HCT116 (cell line): ENCODE results near the gene GALNT2. TPM values are rescaled to one million over a fixed set of nuclear protein-coding genes. Genes with fewer than 3 reads are reported as not detected.

ENCODE experiments used
- ATAC-seq: fragments of 200-7000 bp; cut with Tn5 transposase; 2 replicates; pipeline ENCODE4 v1.9.1; 2020; ENCODE audit warnings: mild to moderate bottlenecking, moderate library complexity
- BruUV-seq: library from RNA; stranded (reverse); fragments of 400-500 nt; replicated peaks from 2 replicates; lab custom pipeline; 2021; lab: Mats Ljungman, UMichigan
- CTCF ChIA-PET: fragments of 300-600 bp; sonication (Branson Sonifier 250); formaldehyde crosslinking; loops from one replicate; lab custom pipeline; 2021; ENCODE audit warnings: antibody characterized with exemption; lab: Charles Lee
- POLR2A ChIA-PET: fragments of 300-600, 350-600 bp; sonication (Branson Sonifier 250); formaldehyde crosslinking; loops from one replicate; lab custom pipeline; 2021; ENCODE audit warnings: antibody characterized with exemption; lab: Charles Lee
- RAD21 ChIA-PET, 2 experiments: fragments of 300-600 bp; sonication (Branson Sonifier 250); formaldehyde crosslinking; loops; one replicate each; lab custom pipeline; 2023; ENCODE audit warnings: low total read pairs in 2 of 2; ENCODE audit not compliant: uncharacterized antibody in 2 of 2, unreplicated experiment in 2 of 2, low non-redundant PET in 1 of 2; lab: Charles Lee
- DNase-seq: peaks from one replicate; pipeline ENCODE4 v3.0.0-alpha.2; 2010; ENCODE audit warnings: low read depth, low spot score
- H2AFZ ChIP-seq: fragments of 200-600 bp; shearing (Covaris generic), sonication (generic); 2 replicates; pipeline ENCODE4 v1.6.1; 2017; ENCODE audit warnings: low read depth, mixed run types, mixed read lengths, antibody characterized with exemption, low read length; ENCODE audit not compliant: poor library complexity, severe bottlenecking
- H3K27ac ChIP-seq: 2 replicates; pipeline ENCODE4 v1.5.1; 2012; ENCODE audit warnings: low read depth, low read length
- H3K27me3 ChIP-seq: fragments of 200-600 bp; sonication (generic); 2 replicates; pipeline ENCODE4 v1.6.1; 2016; ENCODE audit warnings: mixed run types, low read length, mixed read lengths; ENCODE audit not compliant: insufficient read depth
- H3K36me3 ChIP-seq, 2 experiments: fragments of 200-500 bp in 1 of 2; fragments of 200-600 bp in 1 of 2; sonication (Bioruptor generic) in 1 of 2; sonication (generic) in 1 of 2; 2 replicates each; pipeline versions ENCODE4 v1.5.1 to v1.6.1; 2014 to 2016; ENCODE audit warnings: low read length in 2 of 2, inconsistent platforms in 1 of 2, mixed read lengths in 1 of 2, mixed run types in 1 of 2; ENCODE audit not compliant: insufficient read depth in 2 of 2, control insufficient read depth in 1 of 2
- H3K4me1 ChIP-seq, 2 experiments: fragments of 200-600 bp in 1 of 2; sonication (generic) in 1 of 2; 2 replicates each; pipeline versions ENCODE4 v1.5.1 to v1.6.1; 2012 to 2017; ENCODE audit warnings: low read length in 2 of 2, inconsistent platforms in 1 of 2, mild to moderate bottlenecking in 1 of 2, mixed read lengths in 1 of 2, mixed run types in 1 of 2, moderate library complexity in 1 of 2; ENCODE audit not compliant: insufficient read depth in 2 of 2, control insufficient read depth in 1 of 2
- H3K4me2 ChIP-seq: fragments of 200-600 bp; sonication (generic); 2 replicates; pipeline ENCODE4 v1.6.1; 2017; ENCODE audit warnings: mixed run types, low read length, mixed read lengths
- H3K4me3 ChIP-seq, 2 experiments: fragments of 200-600 bp in 1 of 2; sonication (generic) in 1 of 2; replicated peaks in 1 of 2; 2 replicates each; pipeline ENCODE4 v1.5.1; 2011 to 2016; ENCODE audit warnings: low read length in 2 of 2, control low read depth in 1 of 2, low read depth in 1 of 2, mild to moderate bottlenecking in 1 of 2, mixed read lengths in 1 of 2, mixed run types in 1 of 2
- H3K79me2 ChIP-seq: fragments of 200-600 bp; sonication (generic); 2 replicates; pipeline ENCODE4 v1.6.1; 2017; ENCODE audit warnings: mild to moderate bottlenecking, mixed run types, low read length, moderate library complexity, mixed read lengths; ENCODE audit not compliant: insufficient read depth
- H3K9ac ChIP-seq: fragments of 200-600 bp; sonication (generic); 2 replicates; pipeline ENCODE4 v1.6.1; 2016; ENCODE audit warnings: low read length, mixed read lengths
- H3K9me2 ChIP-seq: fragments of 200-600 bp; sonication (generic), shearing (Covaris generic); 2 replicates; pipeline ENCODE4 v1.6.1; 2017; ENCODE audit warnings: mixed run types, mild to moderate bottlenecking, moderate library complexity; ENCODE audit not compliant: insufficient read depth
- H3K9me3 ChIP-seq, 2 experiments: fragments of 200-500 bp in 1 of 2; fragments of 200-600 bp in 1 of 2; sonication (Bioruptor generic) in 1 of 2; sonication (generic) in 1 of 2; 2 replicates each; pipeline ENCODE4 v1.6.1; 2014 to 2017; ENCODE audit warnings: low read length in 2 of 2, mixed read lengths in 2 of 2, inconsistent platforms in 1 of 2, low read depth in 1 of 2, mild to moderate bottlenecking in 1 of 2, mixed run types in 1 of 2, moderate library complexity in 1 of 2; ENCODE audit not compliant: control insufficient read depth in 1 of 2, insufficient read depth in 1 of 2
- H4K20me1 ChIP-seq: fragments of 200-600 bp; sonication (generic), shearing (Covaris generic); 2 replicates; pipeline ENCODE4 v1.6.1; 2017; ENCODE audit warnings: mixed run types, mild to moderate bottlenecking, moderate library complexity; ENCODE audit not compliant: insufficient read depth
- ATF3 ChIP-seq: IDR thresholded peaks from 2 replicates; pipeline ENCODE4 v1.6.1; 2012
- CBX3 ChIP-seq: IDR thresholded peaks from 2 replicates; pipeline ENCODE4 v1.6.1; 2012; ENCODE audit warnings: low read depth
- CEBPB ChIP-seq: IDR thresholded peaks from 2 replicates; pipeline ENCODE4 v1.6.1; 2012; ENCODE audit warnings: low read depth
- EZH2 ChIP-seq: fragments of 200-600 bp; sonication (generic); IDR thresholded peaks from 2 replicates; pipeline ENCODE4 v1.6.1; 2017; ENCODE audit warnings: antibody characterized with exemption, mixed run types
- FOSL1 ChIP-seq: IDR thresholded peaks from 2 replicates; pipeline ENCODE4 v1.6.1; 2012; ENCODE audit warnings: low read depth
- JUND ChIP-seq: IDR thresholded peaks from 2 replicates; pipeline ENCODE4 v1.6.1; 2012
- MAX ChIP-seq: IDR thresholded peaks from 2 replicates; pipeline ENCODE4 v1.6.1; 2012
- POLR2A ChIP-seq: IDR thresholded peaks from 2 replicates; pipeline ENCODE4 v1.7.0; 2011; ENCODE audit warnings: borderline replicate concordance; ENCODE audit not compliant: insufficient read depth, insufficient read length; ENCODE audit errors: extremely low read depth
- POLR2AphosphoS5 ChIP-seq: IDR thresholded peaks from 2 replicates; pipeline ENCODE4 v1.6.1; 2011; ENCODE audit warnings: mild to moderate bottlenecking, low read depth, low read length, moderate library complexity
- REST ChIP-seq: IDR thresholded peaks from 2 replicates; pipeline ENCODE4 v1.6.1; 2012; ENCODE audit warnings: low read depth
- SP1 ChIP-seq: IDR thresholded peaks from 2 replicates; pipeline ENCODE4 v1.6.1; 2012; ENCODE audit warnings: low read depth
- TCF7L2 ChIP-seq: IDR thresholded peaks from 2 replicates; pipeline ENCODE4 v1.7.0; 2011; ENCODE audit warnings: borderline replicate concordance, inconsistent platforms; ENCODE audit not compliant: insufficient read depth, insufficient read length; ENCODE audit errors: extremely low read depth
- YY1 ChIP-seq: IDR thresholded peaks from 2 replicates; pipeline ENCODE4 v1.6.1; 2011; ENCODE audit warnings: low read length, low read depth, moderate library complexity, mild to moderate bottlenecking; ENCODE audit not compliant: insufficient replicate concordance; ENCODE audit errors: extremely low read depth
- intact Hi-C: fragments of 100-400 bp; cut with micrococcal nuclease; formaldehyde crosslinking; loops from 2 replicates; pipeline ENCODE4 v1.10.0; 2022
- total RNA-seq: library from RNA; stranded (reverse); gene quantifications from one replicate; pipeline ENCODE4 v1.2.1, GENCODE V29; 2021; ENCODE audit not compliant: unreplicated experiment

GALNT2 gene
- total RNA-seq, 1 experiment from 2014 or later: 40.8 TPM

- BruUV-seq: no TSS peak
These were observed 19.1 kb downstream of the GALNT2 start for GRCh38 chr1:230086151-230086550.

More at GRCh38 chr1:230086151-230086550, 19.1 kb downstream of the GALNT2 start:
- ATAC-seq (no peak), DNase-seq (no peak)
- Histone ChIP-seq H3K79me2 (peaks cover 40% of the 10 kb centered on the region; the same call in 1 of the 2 replicates), H2AFZ (no peak overlapping the region), H3K9ac (no peak overlapping the region), H3K4me1 (peaks cover 24 to 51% of the 10 kb centered on the region in 2 experiments), H4K20me1 (no peaks in the 10 kb centered on the region), H3K4me2 (no peak overlapping the region), H3K9me3 (peaks cover 0 to 8% of the 10 kb centered on the region in 2 experiments; a peak in 1 of 4 replicates), H3K27ac (no peak overlapping the region), H3K9me2 (no peaks in the 10 kb centered on the region), H3K4me3 (no peak overlapping the region), H3K27me3 (no peaks in the 10 kb centered on the region), H3K36me3 (no peaks in the 10 kb centered on the region; a peak in 1 of 4 replicates)
- intact Hi-C loops: no loop called here
- CTCF ChIA-PET: no interaction called here
- POLR2A ChIA-PET: interaction anchor here (0.8 to 1.2 kb wide), 2 partner anchors 12 to 18 kb away, joined by 3 read pairs; no protein-coding TSS in a partner anchor
- RAD21 ChIA-PET: interaction anchor here in 1 of 2 experiments (1.1 kb wide), 1 partner anchor 81 kb away, joined by 8 read pairs; no protein-coding TSS in a partner anchor
- TF ChIP-seq POLR2AphosphoS5 (no peak), CBX3 (no peak), CEBPB (no peak), FOSL1 (no peak), JUND (no peak), REST (no peak), YY1 (no peak), POLR2A (no peak), SP1 (no peak), EZH2 (no peak), MAX (no peak), ATF3 (no peak), TCF7L2 (no peak)
